Stimulated activated CD4-positive, alpha-beta T cell treated with anti-CD3 and anti-CD28 coated beads, Interleukin-1b, Interleukin-23, amount 100 ng/mL, for 4 hours (primary cell): Measurements from ENCODE around the gene GSS.

Experiments used
- DNase-seq, 2 donors: peaks; one replicate each; pipeline ENCODE4 v3.0.0-alpha.2; 2020; ENCODE audit warnings: low read depth in 2 of 2

The GSS gene

GRCh38 chr20:34946661-34947060 lies 8.9 kb downstream of the GSS start:
- no peak for DNase-seq

- DNase-seq, result no peak
These were observed 10.1 kb downstream of the GSS start for GRCh38 chr20:34945315-34946077.

- no peak for DNase-seq
These were observed 11.6 kb downstream of the GSS start for GRCh38 chr20:34943808-34944567.

GRCh38 chr20:34942301-34942700 lies 13.3 kb downstream of the GSS start:
- no peak for DNase-seq

- DNase-seq, result no peak
These were observed 14.4 kb downstream of the GSS start for GRCh38 chr20:34941226-34941625.

GRCh38 chr20:34940081-34940481 lies 15.5 kb downstream of the GSS start:
- no peak for DNase-seq

- no peak for DNase-seq
These were observed 17.0 kb downstream of the GSS start for GRCh38 chr20:34938466-34939163.

- DNase-seq, result no peak
These were observed 23.8 kb downstream of the GSS start for GRCh38 chr20:34931771-34932170.

- DNase-seq, result no peak
These were observed 27.2 kb downstream of the GSS start for GRCh38 chr20:34928411-34928810.

- DNase-seq, result no peak
These were observed 27.9 kb downstream of the GSS start for GRCh38 chr20:34927736-34928135.

- no peak for DNase-seq
These were observed 29.0 kb downstream of the GSS start for GRCh38 chr20:34926581-34926980.

GRCh38 chr20:34925981-34926380 lies 29.6 kb downstream of the GSS start:
- DNase-seq, result no peak

- DNase-seq, result no peak
These were observed 30.3 kb downstream of the GSS start for GRCh38 chr20:34925341-34925740.

- no peak for DNase-seq
These were observed 32.2 kb downstream of the GSS start for GRCh38 chr20:34923414-34923813.

- DNase-seq, result no peak
These were observed 32.8 kb downstream of the GSS start for GRCh38 chr20:34922654-34923381.

- DNase-seq, result no peak
These were observed 34.2 kb downstream of the GSS start for GRCh38 chr20:34921436-34921835.

GRCh38 chr20:34920055-34920454 lies 35.6 kb downstream of the GSS start:
- DNase-seq, result no peak

- no peak for DNase-seq
These were observed 38.7 kb downstream of the GSS start for GRCh38 chr20:34916774-34917354.

- DNase-seq, result no peak
These were observed 39.7 kb downstream of the GSS start for GRCh38 chr20:34915749-34916455.

- DNase-seq, result no peak
These were observed 40.5 kb downstream of the GSS start for GRCh38 chr20:34915131-34915530.
